Caco-2 (cell line): ENCODE results near the gene KLHL6. TPM values are rescaled to one million over a fixed set of nuclear protein-coding genes. Genes with fewer than 3 reads are reported as not detected.

Experiments used
- BruUV-seq: library from RNA; stranded (reverse); fragments of 400-500 nt; replicated peaks from 2 replicates; lab custom pipeline; 2021; lab: Mats Ljungman, UMichigan
- CTCF ChIA-PET: fragments of 300-600 bp; sonication (Branson Sonifier 250); formaldehyde crosslinking; loops from one replicate; lab custom pipeline; 2022; ENCODE audit warnings: antibody characterized with exemption; lab: Charles Lee
- POLR2A ChIA-PET: fragments of 300-600 bp; sonication (Branson Sonifier 250); formaldehyde crosslinking; loops from one replicate; lab custom pipeline; 2022; ENCODE audit warnings: antibody characterized with exemption; lab: Charles Lee
- DNase-seq, 2 experiments: peaks; one replicate each; pipeline versions ENCODE4 v3.0.0 to v3.0.0-alpha.2; 2020 to 2022
- H3K27me3 ChIP-seq: replicated peaks from 2 replicates; pipeline ENCODE4 v1.6.0; 2011; ENCODE audit warnings: low read length; ENCODE audit not compliant: control insufficient read depth, insufficient read depth
- H3K36me3 ChIP-seq: 2 replicates; pipeline ENCODE4 v1.5.1; 2011; ENCODE audit warnings: low read length; ENCODE audit not compliant: control insufficient read depth, insufficient read depth
- H3K4me1 ChIP-seq: fragments of 250-450 bp; sonication (Bioruptor Pico); 2 replicates; pipeline ENCODE4 v1.5.1; 2020; ENCODE audit warnings: mild to moderate bottlenecking
- H3K4me3 ChIP-seq: 2 replicates; pipeline ENCODE4 v1.5.1; 2011; ENCODE audit warnings: low read depth, mild to moderate bottlenecking, control low read depth, low read length
- H3K9me3 ChIP-seq: fragments of 250-450 bp; sonication (Bioruptor Pico); 2 replicates; pipeline ENCODE4 v1.5.1; 2020; ENCODE audit warnings: mild to moderate bottlenecking, moderate library complexity
- H3K27ac Mint-ChIP-seq: one replicate; pipeline ENCODE4 v1.8.0; 2022; ENCODE audit warnings: mixed read lengths; ENCODE audit not compliant: unreplicated experiment
- H3K27me3 Mint-ChIP-seq: one replicate; pipeline ENCODE4 v1.8.0; 2022; ENCODE audit warnings: mixed read lengths; ENCODE audit not compliant: insufficient read depth, unreplicated experiment
- H3K36me3 Mint-ChIP-seq: one replicate; pipeline ENCODE4 v1.8.0; 2022; ENCODE audit warnings: mild to moderate bottlenecking, mixed read lengths; ENCODE audit not compliant: insufficient read depth, unreplicated experiment
- H3K4me1 Mint-ChIP-seq: one replicate; pipeline ENCODE4 v1.8.0; 2022; ENCODE audit warnings: low read depth, mixed read lengths; ENCODE audit not compliant: unreplicated experiment
- H3K4me3 Mint-ChIP-seq: one replicate; pipeline ENCODE4 v1.8.0; 2022; ENCODE audit warnings: mild to moderate bottlenecking, moderate library complexity, mixed read lengths; ENCODE audit not compliant: unreplicated experiment
- H3K9me3 Mint-ChIP-seq: one replicate; pipeline ENCODE4 v1.8.0; 2022; ENCODE audit warnings: mixed read lengths; ENCODE audit not compliant: unreplicated experiment
- CTCF ChIP-seq, 2 experiments: fragments of 200-600 bp in 1 of 2; IDR thresholded peaks; 1 replicate in 1 of 2; 2 replicates in 1 of 2; pipeline versions ENCODE4 v1.5.1 to v1.8.0; 2011 to 2022; ENCODE audit warnings: antibody characterized with exemption in 1 of 2, control low read depth in 1 of 2, inconsistent platforms in 1 of 2, low read depth in 1 of 2, low read length in 1 of 2, mild to moderate bottlenecking in 1 of 2, moderate library complexity in 1 of 2; ENCODE audit not compliant: insufficient read depth in 1 of 2, severe bottlenecking in 1 of 2, unreplicated experiment in 1 of 2
- intact Hi-C: fragments of 100-400 bp; cut with micrococcal nuclease; formaldehyde crosslinking; loops from one replicate; pipeline ENCODE4 v1.10.0; 2022; ENCODE audit not compliant: unreplicated experiment
- total RNA-seq: library from RNA; stranded (reverse); gene quantifications from 2 replicates; pipeline ENCODE4 v1.2.3, GENCODE V29; 2022

KLHL6 gene
- total RNA-seq, 1 experiment from 2014 or later, result not detected

GRCh38 chr3:183519891-183520290 lies 35.6 kb downstream of the KLHL6 start:
- POLR2A ChIA-PET, result interaction anchor here (0.7 kb wide), 1 partner anchor 469 kb away, joined by 7 read pairs; no protein-coding TSS in a partner anchor
- no peak for TF ChIP-seq CTCF (IDR thresholded peaks at IDR 0.05; ENCODE audit: insufficient read depth in 1 of 2, low read depth in 1 of 2, low read length in 1 of 2, severe bottlenecking in 1 of 2, unreplicated experiment in 1 of 2)

GRCh38 chr3:183518491-183519251 lies 36.8 kb downstream of the KLHL6 start:
- CTCF ChIA-PET, result interaction anchor here (1.3 kb wide), 1 partner anchor 42 kb away, joined by 3 read pairs; no protein-coding TSS in a partner anchor
- H3K27ac Mint-ChIP-seq, result peak overlapping the region; percentile 14
- H3K27me3 Mint-ChIP-seq, result no peaks in the 10 kb centered on the region

More at GRCh38 chr3:183519891-183520290, 35.6 kb downstream of the KLHL6 start:
- Histone ChIP-seq H3K27me3 (no peaks in the 10 kb centered on the region), H3K4me3 (no peak overlapping the region), H3K9me3 (no peaks in the 10 kb centered on the region), H3K4me1 (peaks cover 27% of the 10 kb centered on the region), H3K36me3 (no peaks in the 10 kb centered on the region)
- no peaks in the 10 kb centered on the region for H3K9me3 Mint-ChIP-seq
- intact Hi-C loops, result loop anchor here (1.0 to 2.0 kb wide), 5 partner anchors 17 to 117 kb away; no protein-coding TSS in a partner anchor
- peak overlapping the region; percentile 88 for H3K27ac Mint-ChIP-seq
- H3K4me3 Mint-ChIP-seq, result peak overlapping the region; percentile 71
- no peak for DNase-seq
- H3K4me1 Mint-ChIP-seq, result peaks cover 38% of the 10 kb centered on the region
- H3K27me3 Mint-ChIP-seq, result no peaks in the 10 kb centered on the region
- BruUV-seq, result no TSS peak
- CTCF ChIA-PET, result interaction anchor here (1.0 kb wide), 1 partner anchor 18 kb away, joined by 3 read pairs; no protein-coding TSS in a partner anchor
- H3K36me3 Mint-ChIP-seq, result no peaks in the 10 kb centered on the region

More at GRCh38 chr3:183518491-183519251, 36.8 kb downstream of the KLHL6 start:
- Histone ChIP-seq H3K36me3 (no peaks in the 10 kb centered on the region), H3K9me3 (no peaks in the 10 kb centered on the region), H3K4me1 (peaks cover 27% of the 10 kb centered on the region), H3K27me3 (no peaks in the 10 kb centered on the region), H3K4me3 (no peak overlapping the region)
- no peak for TF ChIP-seq CTCF (IDR thresholded peaks at IDR 0.05; ENCODE audit: insufficient read depth in 1 of 2, low read depth in 1 of 2, low read length in 1 of 2, severe bottlenecking in 1 of 2, unreplicated experiment in 1 of 2)
- Mint-ChIP-seq H3K4me3 (peak overlapping the region; percentile 4), H3K9me3 (no peaks in the 10 kb centered on the region), H3K4me1 (peaks cover 45% of the 10 kb centered on the region), H3K36me3 (no peaks in the 10 kb centered on the region)
- DNase-seq, result no peak
- BruUV-seq, result no TSS peak
- POLR2A ChIA-PET, result no interaction called here
- intact Hi-C loops, result no loop called here
